HG02981 (cell line): Measurements from ENCODE around the gene OR5H2.
"Not testable (repeated sequence)": the region's sequence is repeated elsewhere in the genome, so short reads cannot be mapped to it uniquely, and the experiment has no call there.

Experiments
- ATAC-seq: cut with Tn5 transposase; IDR thresholded peaks from one replicate; pipeline ENCODE4 v1.9.1; 2021; ENCODE audit warnings: mild to moderate bottlenecking, moderate library complexity; ENCODE audit not compliant: unreplicated experiment

The OR5H2 gene

DNA sequence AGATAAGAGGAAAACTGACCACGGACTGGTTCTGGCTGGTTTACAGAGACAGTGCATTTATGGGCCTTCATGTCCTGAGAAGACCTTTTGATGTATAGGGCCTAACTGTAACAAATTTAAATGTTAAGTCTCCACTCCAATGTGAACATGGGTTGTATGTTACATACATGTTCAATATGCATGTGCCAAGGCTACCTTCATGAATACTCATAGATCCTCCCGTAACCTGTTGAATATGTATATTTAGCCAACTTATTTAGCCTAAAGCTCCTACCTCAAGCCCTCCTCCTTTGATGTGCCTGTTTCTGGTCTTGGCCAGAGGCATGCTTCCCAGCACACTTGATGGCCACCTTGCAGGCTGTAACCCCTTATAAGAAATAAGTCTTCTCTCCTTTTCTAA, at the start of gene OR5H2:
OR5H2 (plus strand) TSS at position 301 of the 400 bp plus-strand sequence. CDS start 398 bp downstream, outside the sequence.
- ATAC-seq: no peak

DNA sequence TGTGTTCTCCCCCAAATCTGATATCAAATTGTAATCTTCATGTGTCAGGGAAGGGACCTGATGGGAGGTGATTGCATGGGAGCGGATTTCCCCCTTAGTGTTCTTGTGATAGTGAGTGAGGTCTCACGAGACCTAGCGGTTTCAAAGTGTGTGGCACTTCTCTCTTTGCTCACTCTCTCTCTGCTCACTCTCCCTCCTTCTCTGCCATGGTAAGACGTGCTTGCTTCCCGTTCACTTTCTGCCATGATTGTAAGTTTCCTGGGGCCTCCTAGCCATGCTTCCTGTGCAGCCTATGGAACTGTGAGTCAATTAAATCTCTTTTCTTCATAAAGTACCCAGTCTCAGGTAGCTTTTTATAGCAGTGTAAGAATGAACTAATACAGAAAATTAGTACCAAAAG, 48.8 kb upstream of the OR5H2 start:
- peak; percentile 53 for ATAC-seq

DNA sequence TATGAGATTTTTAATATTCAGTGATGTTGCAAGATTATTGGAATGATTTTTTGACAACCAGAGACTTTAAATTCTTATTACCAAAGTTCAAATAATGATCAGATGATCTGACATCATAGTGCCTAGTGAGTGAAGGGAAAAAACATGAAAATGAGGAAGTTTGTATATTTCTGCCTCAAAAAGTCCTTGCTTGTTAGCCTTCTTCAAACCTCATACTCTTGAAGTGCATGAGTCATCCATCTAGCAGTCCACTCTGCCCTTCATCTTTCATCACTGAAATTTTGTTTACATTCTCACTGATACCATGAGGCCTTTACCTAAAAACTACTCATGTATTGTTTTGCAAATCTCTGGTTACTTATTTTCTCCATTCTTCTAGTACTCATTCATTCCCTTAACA, 42.2 kb upstream of the OR5H2 start:
- no peak for ATAC-seq

DNA sequence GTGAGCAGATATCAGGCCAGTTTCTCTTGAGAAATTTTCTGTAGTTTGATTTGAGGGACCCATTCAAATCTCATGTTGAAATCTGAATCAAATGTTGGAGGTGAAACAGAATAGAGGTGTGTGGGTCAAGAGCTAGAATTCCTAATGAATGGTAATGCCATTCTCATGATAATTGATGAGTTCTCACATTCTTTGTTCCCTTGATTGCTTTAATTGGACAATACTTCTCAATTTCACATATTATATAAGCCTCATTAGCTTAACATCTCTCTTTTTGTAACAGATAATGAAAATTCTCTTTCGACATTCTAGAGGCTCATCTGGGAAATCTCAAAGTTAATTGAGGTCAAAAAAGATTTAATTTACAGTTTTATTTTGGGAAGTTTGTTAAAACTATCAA, 40.1 kb upstream of the OR5H2 start:
- ATAC-seq: no peak

DNA sequence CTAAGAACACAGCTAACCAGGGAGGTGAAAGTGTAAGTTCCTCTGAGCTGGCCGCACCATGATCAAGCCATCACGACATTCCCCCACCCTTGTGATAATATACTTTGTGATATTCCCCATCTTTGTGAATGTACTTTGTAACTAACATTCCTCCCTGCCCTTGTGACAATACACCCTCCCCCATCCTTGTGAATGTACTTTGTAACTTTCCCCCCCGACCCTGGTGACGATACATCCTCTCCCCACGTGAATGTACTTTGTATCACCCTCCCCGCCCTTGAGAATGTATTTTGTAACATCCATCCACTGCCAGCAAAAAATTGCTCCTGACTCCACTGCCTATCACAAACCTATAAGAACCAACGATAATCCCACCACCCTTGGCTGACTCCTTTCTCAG, 38.5 kb upstream of the OR5H2 start:
- no peak for ATAC-seq

DNA sequence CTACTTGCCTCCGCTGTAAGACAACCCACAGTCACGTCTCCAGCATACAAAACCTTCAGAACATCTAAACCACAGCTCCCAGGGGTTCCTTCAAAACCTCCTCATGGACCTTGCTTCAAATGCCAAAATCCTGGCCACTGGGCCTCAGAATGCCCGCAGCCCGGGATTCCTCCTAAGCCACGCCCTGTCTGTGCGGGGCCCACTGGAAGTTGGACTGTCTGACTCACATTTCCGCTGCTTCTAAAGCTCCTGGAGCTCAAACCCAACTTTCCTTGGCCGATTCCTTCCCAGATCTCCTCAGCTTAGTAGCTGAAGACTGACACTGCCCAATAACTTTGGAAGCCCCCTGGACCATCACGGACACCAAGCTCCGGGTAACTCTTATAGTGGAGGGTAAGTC, 36.2 kb upstream of the OR5H2 start:
- no peak for ATAC-seq

DNA sequence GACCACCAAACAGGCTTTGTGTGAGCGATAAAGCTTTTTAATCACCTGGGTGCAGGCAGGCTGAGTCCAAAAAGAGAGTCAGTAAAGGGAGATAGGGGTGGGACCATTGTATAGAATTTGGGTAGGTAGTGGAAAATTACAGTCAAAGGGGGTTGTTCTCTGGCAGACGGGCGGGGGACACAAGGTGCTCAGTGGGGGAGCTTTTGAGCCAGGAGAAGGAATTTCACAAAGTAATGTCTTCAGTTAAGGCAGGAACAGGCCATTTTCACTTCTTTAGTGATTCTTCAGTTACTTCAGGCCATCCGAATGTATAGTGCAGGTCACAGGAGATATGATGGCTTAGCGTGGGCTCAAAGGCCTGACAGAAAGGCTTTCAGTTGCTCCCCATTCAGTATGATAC, 26.3 kb upstream of the OR5H2 start:
- ATAC-seq: not testable (repeated sequence)

DNA sequence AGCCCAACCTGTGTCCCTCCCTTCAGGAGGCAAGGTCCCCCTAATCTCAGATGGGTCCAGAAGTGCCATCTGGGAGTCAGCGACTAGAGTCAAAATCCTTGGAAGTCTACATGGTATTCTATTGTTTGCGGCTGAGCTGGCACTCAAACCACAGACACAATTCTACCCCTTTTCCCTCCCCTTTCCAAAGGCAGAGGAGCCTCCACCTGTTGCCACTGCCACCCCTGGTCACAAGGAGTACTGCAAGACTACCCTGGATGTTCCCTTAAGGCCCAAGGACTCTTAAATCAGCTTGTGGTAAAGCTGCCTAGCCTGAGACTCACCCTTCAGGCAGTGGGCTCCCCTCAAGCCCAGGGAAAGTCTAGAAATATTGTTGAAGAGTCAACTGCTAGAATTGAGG, 22.6 kb upstream of the OR5H2 start:
- peak; percentile 63 for ATAC-seq

DNA sequence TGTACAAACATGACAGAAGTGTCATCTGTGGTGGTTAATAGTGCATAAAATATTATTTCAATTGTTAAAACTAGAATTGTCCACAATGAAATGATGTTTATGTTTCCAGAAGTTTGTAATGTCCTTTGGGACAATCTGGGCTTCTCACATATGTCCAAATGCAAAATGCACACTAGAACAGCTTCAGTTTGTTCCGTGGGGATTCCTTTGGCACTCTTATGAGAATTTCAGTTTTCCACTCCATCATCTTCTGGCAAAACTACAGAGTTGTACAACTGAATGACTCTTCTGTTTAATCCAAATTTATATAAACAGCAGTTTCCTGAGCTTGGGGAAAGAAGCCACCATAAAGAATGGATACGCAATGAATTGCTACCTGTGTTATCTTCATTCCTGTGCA, 20.3 kb upstream of the OR5H2 start:
- ATAC-seq: no peak

DNA sequence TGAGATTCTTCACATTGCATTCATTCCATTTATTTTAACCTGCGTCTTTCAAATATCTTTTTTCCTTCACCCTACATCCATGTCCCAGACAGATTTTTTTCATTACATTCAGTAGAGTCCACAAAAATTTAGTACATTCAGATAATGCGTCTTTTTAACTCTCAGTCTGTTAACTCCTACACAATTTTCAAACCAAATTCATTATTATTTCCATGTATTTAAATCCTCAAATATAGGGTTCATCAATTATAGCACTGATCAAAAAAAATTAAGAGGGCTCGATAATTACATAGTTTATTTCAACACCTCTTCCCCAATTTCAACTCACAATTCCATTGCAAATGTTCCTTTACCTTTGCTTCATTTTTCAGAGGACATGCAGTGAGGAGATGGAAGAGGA, 18.4 kb upstream of the OR5H2 start, which contains the start of gene OR5H6:
OR5H6 (plus strand) TSS at position 301 of the 400 bp plus-strand sequence; CDS start at position 390, 89 bp downstream.
- no peak for ATAC-seq

DNA sequence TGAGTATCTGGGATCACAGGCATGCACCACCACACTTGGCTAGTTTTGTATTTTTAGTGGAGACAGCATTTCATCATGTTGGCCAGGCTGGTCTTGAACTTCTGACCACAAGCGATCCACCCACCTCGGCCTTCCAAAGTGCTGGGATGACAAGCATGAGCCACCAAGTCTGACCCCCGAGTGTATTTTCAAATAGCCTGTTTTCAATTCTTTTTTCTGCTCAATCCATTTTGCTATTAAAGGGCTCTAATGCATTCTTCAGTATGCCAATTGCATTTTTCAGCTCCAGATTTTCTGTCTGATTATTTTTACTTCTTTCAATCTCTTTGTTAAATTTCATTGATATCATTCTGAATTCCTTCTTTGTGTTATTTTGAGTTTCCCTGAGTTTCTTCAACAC, 12.5 kb upstream of the OR5H2 start:
- no peak for ATAC-seq

DNA sequence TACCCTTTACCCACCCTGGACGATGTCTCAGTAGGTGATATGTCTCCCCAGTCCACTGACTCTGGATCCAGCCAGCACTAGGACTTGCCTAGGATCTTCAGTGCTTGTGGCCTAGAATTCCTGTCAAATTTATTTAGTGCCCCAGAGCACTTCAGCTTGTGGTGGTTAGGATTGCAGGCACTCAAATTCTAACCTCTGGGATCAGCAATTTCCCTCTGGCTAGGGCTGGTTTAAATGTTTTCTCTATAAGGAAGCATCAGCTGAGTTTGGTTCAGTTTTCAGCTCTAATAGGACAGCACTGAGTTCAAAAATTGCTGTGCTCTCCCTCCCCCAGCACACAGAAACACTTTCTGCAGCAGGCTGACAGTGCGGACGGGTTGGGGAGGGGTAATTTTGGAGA, 10.2 kb upstream of the OR5H2 start:
- ATAC-seq: no peak

DNA sequence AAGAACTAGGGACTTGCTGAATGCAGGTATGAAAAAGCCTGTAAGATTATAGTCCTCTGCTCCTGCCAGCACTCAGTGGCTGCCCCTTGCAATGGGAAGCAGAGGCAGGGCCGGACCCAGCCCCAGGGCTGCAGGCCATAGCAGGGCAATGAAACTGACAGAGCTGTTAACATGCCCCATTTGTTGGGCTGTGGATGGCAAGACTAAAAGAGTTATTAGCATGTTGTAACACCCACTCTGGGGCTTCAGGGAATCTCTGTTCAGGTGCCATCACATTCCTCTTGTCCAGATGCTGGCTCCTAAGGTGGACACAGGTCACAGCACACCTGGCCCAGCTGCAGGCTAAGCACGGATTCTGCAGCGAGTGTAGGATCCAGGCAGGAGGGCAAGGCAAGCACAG, 7.4 kb upstream of the OR5H2 start:
- ATAC-seq: no peak

DNA sequence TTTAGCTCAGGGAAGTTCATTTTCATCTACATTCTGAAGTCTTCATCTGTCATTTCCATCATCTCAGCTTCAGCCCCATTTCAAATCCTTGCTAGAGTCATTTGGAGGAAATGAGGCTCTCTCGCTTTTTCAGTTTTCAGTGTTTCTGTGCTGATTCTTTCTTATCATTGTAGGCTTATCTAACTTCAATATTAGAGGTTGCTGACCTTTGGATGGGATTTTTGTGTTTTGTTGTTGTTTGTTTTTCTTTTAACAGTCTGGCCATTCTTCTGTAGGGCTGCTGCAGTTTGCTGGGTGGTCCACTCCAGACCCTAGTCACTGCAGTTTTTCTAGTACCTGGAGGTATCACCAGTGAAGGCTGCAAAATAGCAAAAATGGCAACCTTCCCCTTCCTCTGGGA, 8.6 kb downstream of the OR5H2 start:
- no peak for ATAC-seq

DNA sequence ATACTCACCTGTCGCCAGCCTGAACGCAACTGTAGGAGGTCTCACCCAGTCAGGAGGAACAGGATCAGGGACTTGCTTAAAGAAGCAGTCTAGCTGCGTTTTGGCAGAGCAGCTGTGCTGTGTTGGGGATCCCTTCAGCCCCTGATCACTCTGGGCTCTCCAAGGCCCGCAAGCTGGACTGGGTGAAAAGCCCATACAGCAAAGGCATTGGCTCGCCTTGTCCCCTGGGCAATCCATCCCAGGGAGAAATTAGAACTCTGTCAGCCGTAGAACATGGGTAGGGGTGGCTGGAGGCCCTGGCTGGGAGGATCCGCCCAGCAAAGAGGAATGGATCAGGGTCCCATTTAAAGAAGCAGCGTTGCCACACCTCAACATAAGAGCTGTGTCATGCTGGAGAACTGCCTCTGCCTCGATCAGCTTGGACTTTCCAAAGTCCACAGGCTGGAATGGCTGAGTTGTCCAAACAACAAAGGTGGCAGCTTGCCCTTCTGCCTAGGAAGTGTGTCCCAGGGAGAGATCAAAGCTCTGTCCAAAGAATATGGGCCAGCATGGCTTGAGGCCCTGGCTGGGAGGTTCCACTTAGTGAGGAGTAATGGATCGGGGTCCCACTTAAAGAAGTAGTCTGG, 9.1 kb downstream of the OR5H2 start:
- no peak for ATAC-seq

DNA sequence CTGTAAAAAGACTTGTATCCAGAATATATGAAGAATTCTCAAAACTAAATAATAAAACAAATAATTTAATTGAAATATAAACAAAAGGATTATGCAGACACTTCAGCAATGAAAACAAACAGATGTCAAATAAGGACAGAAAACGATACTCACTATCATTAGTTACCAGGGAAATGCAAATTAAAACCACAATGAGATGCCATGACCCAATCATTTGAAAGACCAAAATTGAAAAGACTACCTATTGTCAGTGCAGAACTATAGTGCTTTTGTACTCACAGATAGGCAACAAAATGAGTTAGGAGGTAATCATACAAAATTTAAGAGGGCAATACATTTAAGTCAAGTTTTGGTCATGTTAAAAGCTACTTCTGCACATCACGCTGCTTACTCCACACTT, 39.8 kb downstream of the OR5H2 start:
- no peak for ATAC-seq

DNA sequence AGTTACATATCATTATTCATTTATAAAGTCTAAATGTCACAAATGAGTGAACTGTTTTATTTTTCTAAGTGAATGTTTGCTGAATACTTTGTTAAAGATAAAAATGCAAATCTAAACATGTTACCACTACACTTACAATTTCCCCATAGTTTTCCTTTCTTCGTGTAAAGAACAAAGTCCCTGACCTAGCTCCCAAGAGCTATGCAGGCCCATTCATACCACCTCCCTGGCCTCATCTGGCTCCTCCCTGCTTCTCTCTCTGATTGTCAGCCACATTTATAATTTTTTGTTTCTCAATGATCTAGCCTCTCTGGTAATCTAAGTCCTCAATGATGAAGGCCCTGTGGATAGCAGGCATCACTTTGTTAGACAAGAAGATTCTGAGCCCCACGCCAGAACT, 40.4 kb downstream of the OR5H2 start:
- no peak for ATAC-seq

DNA sequence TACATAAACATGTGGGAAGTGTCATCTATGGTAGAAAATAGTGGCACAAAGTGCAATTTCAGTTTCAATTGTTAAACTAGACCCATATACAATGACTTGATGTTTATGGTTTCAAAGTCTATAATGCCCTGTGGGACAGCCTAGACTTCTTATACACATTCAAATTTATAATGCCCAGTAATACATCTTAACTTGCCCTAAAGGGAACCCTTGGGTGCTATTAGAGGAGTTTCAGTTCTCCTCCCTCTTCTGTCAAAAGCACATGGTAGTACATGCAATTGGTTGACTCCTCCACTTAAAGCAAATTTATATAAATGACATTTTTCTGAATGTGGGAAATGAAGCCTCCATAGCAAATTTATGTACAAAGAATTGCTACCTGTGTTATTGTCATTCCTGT, 41.1 kb downstream of the OR5H2 start:
- no peak for ATAC-seq

DNA sequence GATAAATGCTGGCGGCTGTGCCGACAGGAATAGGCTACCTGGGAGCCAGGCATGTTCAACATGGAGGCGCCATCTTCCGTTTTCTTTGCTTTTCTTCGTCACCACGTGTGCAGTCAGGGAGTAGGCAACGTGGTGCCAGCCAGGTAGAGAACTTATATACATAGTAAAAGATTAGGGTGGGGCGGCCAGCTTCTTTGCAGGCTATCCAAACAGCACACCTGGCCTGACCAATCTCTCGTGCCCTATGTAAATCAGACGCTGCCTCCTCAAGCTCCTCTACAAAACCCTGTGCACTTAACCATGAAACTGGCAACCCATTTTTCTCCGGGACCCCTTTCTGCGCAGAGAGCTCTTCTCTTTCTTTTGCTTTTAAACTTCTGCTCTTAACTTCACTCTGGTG, 42.8 kb downstream of the OR5H2 start:
- ATAC-seq: no peak

DNA sequence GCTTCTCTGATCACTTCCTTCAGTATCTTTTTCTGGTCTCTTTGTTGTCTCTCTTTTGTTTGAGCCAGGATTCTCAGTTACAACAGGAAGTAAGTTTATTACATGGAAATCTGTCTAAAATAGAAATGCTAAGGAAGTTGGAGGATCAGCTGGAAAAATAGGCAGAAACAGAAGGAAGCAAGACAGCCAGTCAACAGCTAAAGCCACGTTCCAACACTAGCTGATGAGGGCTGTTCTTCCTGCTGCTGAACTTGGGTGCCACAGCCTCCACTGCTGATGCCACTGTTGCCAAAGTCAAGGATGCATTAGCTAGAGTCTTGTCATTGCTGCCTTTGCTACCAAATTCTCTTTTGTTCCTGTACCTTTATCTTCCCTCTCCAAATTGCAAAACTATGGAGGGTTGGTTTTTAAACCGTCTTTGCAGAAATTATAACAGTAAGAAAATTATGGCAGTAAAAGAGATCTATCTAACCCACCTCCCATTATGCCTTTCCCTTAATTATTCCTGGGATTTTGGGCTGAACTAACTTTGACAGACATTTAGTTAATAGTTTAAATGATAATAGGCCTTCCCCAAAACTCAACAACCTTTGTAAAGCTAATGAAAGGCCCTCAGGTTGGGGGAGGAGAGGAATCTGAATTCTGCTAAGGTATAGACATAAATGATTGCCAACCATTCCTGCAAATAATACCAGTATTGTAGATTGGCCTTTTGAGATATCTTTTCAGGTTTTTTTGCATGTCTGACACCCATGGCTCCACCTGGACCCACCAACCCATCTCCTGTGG, 44.0 kb downstream of the OR5H2 start:
- ATAC-seq: no peak

DNA sequence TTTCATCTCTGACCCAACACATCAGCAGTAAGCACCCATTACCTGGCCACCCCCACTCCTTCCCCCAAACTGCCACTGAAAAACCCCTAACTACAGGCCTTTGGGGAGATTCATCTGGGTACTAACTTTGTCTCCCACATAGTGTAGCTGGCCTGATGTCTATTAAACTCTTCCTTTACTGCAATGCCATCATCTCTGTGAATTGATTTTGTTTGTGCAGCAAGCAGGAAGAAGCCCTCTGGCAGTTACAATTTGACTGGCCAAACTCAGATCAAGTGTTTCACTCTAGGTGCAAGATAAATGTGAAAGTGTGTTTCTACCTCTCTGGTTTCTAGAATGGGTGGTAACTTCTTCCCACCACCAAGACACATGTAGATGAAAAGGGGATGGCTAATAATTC, 44.6 kb downstream of the OR5H2 start:
- ATAC-seq: peak; percentile 45

DNA sequence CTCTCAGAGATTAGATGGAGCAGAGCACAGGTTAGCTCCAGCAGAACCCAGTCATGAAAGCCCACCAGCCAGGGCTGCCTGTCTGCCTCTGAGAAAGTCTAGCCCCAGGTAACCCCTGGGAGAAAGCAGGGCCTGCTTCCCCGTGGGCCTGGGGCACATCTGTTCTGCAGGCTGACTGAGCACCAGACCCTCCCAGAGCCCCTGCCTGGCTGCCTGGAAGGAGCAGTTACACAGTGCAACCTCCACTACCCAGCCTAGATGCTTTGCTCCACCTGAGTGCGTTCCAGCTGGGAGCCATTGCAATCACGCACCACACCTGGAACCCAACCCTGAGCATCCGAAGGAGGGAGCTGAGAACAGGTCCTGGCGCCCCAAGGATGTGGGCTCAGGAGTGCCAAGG, 46.6 kb downstream of the OR5H2 start:
- peak; percentile 3 for ATAC-seq
